Fibroblast of skin of right quadriceps (primary cell): ENCODE measurements around the gene KANTR.
"Not testable (repeated sequence)": the region's sequence is repeated elsewhere in the genome, so short reads cannot be mapped to it uniquely, and the experiment has no call there.

ENCODE experiments used
- DNase-seq: peaks from one replicate; pipeline ENCODE4 v3.0.0-alpha.2; 2013

Gene KANTR

DNA sequence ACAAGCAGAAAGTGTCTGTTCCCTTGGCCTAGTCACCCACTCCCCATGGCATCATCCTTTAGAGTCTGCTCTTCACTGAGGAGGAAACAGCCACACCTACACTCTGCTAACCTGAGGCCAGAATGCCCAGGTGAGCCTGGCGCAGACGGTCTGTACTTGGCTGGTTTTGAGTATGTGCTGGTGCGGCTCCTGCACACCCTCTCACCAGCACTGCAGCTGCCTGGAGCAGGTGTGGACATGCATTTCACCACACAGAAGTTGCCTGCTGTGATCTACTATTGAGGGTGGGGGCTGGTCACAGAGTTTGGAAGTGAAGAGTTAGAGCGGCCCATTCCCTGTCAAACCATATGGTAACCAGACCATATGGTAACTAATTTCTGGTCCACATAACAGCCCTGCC, 39.5 kb downstream of the KANTR start:
- DNase-seq: no peak

DNA sequence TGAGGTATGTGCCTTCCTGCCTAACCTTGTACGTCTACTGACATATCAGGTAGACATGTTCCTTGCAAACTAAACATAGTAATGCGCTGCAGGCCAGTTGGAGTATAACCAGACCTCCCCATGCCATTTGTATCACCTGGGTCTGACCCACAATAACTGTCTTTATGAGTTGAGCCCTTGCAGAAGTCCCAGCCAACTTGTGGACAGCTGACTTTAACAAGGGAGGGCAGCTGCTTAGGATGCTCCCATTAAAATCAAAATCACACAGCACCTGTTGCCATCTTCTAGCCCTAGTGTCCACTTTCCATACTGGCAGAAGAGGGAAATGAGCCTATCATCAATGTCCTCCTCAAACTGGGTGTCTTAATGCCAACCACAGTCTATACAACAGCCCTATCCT, 41.6 kb downstream of the KANTR start:
- DNase-seq: no peak

GRCh38 chrX:53153581-53153980, 59.6 kb downstream of the KANTR start:
- no peak for DNase-seq

GRCh38 chrX:53155512-53156206, 61.7 kb downstream of the KANTR start:
- no peak for DNase-seq

- no peak for DNase-seq
These were observed 62.3 kb downstream of the KANTR start for GRCh38 chrX:53156207-53156596.

DNA sequence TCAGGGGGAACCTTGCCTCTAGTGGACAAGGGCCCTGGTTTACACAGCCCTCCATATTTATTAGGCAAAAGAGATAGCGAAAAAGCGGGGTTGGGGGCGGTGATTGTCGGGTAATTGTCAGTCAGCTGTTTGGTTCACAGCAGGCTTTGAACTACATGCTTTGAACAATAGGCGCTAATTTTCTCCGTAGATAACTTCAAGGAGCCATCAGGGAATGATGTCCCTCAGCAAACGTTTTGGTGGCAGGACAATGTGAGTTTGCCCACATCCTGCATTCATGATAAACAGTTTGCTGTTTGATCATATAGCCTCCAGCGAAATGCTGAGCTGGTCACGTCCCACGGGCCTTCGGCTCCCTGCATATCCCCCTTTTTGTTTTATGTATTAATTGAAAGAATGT, 65.2 kb downstream of the KANTR start:
- DNase-seq: no peak

- DNase-seq: no peak
These were observed 66.5 kb downstream of the KANTR start for GRCh38 chrX:53160297-53160983.

DNA sequence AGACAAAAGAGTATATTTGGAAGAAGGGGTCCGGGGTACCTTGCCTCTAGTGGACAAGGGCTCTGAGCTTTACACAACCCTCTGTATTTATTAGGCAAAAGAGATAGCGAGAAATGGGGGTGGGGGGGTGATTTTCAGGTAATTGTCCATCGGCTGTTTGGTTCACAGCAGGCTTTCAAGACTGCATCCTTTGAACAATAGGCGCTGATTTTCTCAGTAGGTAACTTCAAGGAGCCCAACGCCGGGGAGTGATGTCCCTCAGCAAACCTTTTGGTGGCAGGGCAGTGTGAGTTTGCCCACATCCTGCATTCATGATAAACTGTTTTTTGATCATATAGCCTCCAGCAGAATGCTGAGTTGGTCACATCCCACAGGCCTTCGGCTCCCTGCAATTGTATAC, 69.5 kb downstream of the KANTR start:
- no peak for DNase-seq

GRCh38 chrX:53164566-53164965, 70.6 kb downstream of the KANTR start:
- not testable (repeated sequence) for DNase-seq

DNA sequence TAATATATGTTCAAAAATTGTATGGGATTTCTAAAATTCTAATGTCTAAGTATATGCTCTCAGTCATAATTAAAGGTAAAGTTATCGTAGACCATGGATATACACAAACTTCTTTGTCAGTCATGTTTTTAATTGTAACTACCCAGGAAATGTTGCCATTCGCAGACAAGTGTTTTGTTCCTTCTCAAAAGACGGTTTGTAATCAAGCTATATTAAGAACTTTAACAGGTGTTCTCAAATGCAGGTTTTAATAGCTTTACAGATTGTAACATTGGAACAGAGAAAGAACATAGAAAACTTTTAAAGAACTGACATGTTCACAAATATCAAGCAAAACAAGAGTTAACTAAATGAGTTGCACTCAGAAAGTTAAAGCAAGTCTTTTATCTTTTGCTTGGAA, 72.2 kb downstream of the KANTR start:
- no peak for DNase-seq

DNA sequence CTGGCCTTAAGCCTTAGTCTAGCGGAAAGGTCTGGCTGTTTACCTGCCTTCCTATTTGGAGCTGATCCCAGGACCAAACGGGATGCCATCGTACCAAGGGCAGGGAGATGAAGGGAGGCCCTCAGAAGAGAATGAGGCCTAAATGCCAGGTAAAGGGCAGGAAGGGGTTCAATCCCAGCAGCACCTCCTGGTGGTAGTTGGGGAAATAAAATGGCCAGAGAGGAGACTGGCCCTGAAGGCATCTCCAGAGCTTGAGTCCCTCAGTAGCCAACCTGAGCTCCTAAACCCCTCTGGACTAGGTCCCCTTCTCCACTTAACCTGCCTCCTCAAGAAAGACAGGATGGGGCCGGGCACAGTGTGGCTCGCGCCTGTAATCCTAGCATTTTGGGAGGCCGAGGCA, 77.4 kb downstream of the KANTR start:
- DNase-seq: no peak
